NCI-H2196 treated with DMSO at 0.1 percent for 48 hours (cell line): ENCODE results near the gene SSR4.

Experiments used
- DNase-seq: peaks from one replicate; lab custom pipeline; 2025; ENCODE audit not compliant: unreplicated experiment; lab: John Stamatoyannopoulos, UW

SSR4 gene

DNA sequence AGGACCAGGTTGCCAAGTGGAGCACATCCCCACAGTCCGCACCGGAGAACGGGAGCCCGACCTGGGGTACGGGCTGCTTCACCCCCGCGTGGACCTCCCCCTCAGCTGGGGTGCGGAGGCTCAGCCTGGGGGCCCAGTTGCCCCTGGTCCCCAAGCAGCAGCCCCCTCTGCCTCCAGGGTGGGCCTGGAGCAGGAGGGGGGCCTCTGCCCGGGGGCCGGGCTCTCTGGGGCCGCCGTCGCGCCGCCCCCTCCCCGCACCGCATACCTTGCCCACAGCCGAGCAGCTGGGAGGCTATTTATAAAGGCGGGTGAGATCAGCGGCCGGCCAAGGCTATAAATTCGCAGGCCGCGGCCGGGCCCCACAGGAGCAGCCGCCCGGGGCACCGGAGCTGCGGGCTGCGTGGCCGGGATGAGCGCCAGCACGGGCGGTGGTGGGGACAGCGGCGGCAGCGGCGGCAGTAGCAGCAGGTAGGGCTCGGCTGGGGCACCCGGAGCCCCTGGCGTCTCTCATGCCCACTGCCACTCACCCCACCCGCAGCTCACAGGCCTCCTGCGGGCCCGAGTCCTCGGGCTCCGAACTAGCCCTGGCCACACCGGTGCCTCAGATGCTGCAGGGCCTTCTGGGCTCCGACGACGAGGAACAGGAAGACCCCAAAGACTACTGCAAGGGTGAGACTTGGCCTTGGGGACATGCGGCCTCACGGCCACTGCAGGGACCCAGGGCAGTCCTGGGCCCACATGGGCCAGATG, 13.6 kb upstream of the SSR4 start, which contains the start of gene SRPK3:
TSS of gene SRPK3 (plus strand) at position 364 of the 750 bp plus-strand sequence. CDS start at position 410, 46 bp downstream.
- DNase-seq: no peak

DNA sequence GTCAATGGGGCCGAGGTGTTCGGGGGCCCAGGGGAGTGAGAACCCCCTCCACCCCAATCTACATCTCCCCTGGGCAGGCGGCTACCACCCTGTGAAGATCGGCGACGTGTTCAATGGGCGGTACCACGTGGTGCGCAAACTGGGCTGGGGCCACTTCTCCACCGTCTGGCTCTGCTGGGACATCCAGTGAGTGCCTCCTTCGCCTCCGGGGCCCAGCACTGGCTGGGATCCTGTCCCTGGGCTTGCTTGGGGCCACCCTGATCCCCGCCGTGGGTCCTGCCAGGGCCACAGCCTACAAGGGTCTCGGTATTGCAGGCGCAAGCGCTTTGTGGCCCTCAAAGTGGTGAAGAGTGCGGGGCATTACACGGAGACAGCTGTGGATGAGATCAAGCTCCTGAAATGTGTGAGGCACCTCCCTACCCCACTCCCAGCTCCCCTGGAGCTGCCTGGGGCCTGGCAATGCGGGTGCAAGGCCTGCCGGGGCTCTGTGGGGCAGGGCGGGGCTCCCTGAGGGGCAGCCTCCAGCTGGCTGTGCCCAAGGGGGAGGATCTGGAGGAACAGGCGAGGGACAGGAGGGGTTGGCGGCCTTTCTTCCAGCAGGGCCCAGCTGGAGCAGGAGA, 12.9 kb upstream of the SSR4 start:
- DNase-seq: no peak

DNA sequence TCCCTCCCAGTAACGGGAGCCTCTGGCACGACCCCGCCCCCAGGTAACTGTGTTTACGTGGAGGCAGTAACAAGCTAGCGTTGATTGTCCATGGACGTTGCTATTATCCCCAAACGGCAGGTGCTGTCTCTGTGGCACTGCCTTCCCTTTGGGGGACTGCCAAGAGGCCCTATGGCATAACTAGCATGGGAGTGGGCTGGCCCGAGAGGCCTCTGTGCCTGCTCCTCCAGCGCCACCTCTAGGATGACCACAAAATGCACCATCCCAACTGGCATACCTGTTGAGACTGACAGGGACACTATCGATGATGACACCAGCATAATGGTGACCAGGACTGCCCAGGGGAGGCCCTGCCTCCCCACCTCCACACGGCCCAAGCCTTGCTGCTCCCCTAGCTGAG, 12.2 kb upstream of the SSR4 start:
- peak; percentile 65 for DNase-seq

DNA sequence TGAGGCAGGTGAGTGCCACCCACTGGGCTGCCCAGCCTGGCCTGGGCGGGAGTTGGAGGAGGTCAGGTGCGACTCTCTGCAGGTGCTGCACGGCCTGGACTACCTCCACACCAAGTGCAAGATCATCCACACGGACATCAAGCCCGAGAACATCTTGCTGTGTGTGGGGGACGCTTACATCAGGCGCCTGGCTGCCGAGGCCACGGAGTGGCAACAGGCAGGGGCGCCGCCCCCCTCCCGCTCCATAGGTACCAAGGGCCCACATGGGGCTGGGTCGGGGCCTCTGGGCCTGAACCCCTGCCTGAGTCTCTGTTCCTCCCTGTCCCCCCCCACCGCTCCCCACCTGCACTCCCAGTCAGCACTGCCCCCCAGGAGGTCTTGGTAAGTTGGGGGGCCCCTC, 11.6 kb upstream of the SSR4 start:
- no peak for DNase-seq

DNA sequence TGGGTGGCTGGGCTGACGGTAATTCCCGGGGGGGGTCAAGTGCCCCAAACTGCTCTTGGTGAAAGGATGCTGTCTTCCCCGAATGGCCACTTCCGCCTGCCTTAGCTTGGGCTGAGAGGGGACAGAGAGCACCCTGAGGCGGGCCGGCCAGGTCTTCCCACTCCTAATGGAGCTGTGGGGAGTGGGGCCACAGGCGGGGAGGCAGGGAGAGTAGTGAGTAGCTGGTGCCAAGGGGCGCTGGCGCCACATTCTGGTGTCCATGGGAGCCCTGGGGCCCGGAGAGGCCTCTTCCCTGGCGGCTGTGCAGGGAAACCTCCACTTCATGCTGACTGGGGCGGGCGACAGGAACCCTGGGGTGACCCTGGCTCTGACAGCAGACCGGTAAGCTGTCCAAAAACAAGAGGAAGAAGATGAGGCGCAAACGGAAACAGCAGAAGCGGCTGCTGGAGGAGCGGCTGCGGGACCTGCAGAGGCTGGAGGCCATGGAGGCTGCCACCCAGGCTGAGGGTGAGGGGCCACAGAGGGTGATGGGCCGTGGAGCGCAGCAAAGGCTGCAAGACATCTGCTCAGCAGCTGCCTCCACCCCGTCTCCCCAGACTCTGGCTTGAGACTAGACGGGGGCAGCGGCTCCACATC, 11.0 kb upstream of the SSR4 start:
- no peak for DNase-seq

DNA sequence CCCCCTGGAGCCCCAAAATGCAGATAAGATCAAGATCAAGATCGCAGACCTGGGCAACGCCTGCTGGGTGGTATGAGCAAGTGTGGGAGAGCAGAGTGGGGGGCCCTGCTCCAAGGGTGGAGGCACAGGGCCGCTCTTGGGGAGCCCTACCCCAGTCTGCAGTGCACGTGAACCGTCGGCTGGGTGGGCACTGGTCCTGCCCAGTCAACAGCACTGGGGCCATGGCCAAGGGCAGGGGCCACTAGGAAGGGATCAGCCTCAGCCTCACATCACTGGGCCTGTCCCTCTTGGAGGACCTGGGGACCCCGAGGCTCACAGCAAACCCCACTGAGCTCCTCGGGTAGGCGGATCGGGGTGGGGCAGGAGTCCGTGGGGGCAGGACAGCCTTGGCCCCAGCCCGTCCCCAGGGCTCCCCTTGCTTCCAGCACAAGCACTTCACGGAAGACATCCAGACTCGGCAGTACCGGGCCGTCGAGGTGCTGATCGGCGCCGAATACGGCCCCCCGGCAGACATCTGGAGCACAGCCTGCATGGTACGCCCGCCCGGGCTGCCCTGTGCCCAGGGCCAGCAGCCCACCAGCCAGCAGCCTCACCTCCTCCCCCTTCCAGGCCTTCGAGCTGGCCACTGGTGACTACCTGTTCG, 10.0 kb upstream of the SSR4 start:
- DNase-seq: no peak

DNA sequence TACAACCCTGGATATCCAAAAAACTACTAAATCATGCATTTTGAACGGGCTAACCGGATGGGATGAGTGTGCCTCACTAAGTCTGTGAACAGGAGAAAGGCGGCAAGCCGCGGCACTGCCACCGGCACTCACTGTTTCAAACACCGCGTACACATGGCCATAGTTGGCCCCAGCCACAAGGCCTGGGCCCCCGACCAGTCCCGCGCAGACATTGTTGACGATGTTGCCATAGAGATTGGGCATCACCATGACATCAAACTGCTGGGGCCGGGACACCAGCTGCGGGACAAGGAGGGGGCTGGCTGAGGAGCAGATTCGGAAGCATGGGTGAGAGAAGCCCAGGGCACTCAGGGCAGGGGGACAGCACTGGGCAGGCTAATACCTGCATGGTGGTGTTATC, 7.8 kb upstream of the SSR4 start:
- DNase-seq: no peak

DNA sequence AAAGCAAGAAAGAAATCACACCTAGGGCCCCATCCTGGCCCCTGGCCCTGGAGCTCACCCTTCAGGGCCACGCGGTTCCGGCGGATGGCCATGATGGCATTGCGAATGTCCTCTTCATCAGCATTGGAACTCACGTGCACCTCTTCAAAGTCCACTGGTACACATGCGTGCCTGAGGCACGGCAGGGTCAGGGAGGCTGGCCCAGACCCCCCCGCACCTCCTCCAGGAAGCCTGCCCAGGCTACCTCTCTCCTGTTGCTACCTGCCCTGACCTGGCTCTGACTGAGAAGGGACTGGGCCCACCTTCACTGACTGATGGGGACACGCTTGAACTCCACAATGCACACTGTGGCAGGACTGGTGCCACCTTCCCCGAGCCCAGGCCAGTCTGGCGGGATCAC, 4.8 kb upstream of the SSR4 start:
- no peak for DNase-seq

DNA sequence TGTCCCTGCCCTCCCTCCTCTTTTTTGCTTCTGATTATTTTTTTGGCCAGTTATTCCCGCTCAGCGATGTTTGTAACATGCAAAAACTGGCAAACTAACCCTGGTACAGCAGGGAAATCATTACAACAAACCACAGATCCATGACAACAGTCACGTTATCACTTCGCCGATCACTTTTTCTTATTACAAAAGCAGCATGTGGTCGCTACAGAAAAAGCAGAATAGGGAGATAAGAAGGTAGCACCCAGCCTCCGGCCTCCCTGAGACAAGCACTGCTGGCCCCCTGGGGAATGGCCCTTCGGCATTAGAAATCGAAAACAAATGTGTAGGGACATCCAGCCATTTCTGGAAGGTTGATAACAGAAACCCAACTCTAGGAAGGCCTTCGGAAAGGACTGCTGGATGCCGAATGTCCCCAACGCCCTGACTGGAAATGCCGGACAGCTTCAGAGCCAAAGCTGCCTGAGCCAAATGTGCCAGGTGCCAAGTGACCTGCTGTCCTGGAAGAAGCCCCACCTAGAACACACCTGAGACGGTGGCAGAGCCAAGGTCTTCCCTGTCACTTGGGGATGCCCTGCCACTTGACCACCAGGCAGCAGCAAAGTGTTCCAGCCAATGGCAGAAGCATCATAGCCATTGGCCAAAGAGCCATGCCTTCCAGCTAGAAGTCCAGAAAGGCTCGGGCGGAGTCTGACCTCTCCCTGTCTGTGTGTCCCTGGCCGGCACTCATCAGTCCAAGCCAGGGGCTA, 3.2 kb upstream of the SSR4 start:
- no peak for DNase-seq

DNA sequence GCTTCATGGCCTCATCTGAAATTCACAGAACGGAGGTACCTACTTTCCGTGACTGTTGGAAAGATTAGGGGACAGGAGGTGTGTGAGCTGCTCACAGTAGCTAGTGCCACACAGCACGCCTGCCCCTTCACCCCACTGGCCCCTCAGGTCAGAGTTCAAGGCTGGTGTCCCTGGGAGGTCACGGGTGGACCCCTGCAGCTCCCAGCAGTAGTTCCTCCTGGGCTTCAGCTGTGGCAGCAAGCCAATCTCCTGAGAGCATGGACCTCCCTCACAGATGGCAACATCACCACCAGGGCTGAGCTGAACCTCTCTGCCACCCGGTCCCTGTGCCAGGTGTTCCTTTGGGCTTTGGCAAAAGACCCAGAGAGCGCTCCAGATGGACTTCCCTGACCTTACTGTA, 2.1 kb upstream of the SSR4 start:
- DNase-seq: no peak

DNA sequence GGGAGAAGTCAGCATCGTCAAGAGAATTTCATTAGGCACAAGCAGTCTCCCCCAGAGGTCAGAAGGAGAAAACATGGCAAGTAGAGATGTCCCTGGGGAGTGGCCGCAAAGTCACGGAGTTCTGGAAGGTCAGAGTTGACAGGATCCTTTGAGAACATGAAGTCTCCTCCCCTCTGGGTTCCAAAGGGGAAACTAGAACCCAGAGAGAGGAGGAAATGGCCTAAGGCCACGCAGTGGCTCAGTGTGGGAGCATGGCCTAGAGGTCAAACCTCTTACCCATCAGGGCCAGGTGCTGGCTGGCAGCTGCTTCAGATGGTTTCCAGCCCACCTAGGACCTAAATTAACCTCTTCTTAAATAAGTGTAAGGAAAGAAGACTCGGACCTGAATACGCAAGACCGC, 1.2 kb upstream of the SSR4 start:
- DNase-seq: no peak

DNA sequence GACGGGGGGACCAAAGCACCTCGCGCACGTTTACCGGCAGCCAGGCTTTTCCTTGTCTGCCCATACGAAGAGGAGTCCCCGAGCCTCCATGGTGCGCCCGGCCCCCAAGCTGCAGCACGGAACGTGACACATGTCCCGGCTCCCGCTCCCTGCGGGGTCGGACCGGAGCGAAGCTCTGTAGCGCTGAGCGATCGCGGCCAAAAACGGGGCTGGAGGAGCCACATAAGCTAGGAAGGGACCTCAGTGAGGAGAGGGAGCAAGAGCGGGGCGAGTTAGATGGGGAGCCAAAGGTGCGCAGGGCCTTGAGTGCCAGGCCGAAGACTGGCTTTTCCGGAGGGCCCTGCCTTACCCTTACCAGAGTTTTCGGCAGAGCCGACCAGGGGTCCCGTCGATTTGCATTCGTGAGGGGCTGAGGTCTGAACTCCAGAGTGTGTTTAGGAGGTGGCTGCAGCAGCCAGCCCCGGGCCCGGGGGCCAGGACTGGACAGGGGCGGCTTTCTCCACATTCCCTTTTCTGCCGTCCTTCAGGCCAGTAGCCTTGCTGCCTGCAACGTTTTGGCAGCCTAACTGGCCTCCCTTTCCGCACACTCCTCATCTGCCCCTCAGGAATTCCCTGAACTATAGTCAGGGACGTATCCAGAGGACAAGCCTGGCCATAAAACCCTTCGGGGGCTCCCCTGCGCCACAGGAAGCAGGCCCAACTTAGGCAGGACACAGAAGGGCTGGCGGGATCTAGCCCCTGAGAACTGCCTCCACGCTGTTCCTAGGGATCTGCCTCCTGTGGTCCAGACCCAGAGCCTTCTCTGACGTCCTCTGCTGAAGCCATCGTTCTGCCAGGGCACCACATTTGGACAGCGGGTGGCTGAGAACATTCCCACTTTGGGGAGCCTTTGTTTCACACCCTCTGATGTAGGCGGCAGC, 689 bp downstream of the SSR4 start:
- no peak for DNase-seq

DNA sequence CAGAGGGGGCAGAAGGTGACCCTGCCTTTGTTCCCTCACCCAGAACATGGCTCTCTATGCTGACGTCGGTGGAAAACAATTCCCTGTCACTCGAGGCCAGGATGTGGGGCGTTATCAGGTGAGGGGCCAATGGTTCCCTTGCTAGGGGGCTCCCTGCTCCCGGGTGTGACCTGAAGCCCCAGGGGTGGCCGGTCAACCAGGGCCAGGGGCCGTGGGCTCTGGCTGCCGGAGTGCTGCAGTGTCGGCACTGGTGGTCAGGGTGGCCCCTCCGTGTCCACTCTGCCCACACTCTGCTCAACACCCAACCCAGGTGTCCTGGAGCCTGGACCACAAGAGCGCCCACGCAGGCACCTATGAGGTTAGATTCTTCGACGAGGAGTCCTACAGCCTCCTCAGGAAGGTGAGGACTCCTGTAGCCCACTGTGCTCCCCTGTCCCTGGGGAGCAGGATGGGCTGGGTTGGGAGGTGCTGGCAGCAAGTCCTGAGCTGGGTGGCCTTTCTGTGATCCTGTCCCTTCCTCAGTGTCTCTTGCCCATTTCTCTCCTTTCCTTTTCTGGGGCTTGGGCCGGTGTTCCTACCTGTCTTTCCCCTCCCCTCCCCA, 3.0 kb downstream of the SSR4 start:
- no peak for DNase-seq

DNA sequence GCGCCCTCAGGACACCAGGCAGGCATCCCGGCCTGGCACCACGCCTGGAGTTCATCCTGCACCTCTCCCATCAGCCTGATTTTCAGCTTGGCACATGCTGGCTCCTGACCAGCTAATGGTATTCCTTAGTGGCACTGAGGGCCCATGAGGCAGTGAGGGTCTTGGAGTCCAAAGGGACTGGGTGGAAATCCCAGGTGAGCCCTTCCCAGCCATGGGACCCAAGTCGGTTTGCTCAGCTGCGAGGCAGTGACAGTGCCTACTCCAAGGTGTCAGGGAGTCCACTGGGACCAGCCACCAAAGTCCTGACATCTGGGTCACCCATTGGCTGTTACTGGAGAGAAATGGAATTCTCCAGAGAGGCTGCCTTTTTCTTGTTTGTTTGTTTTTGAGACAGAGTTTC, 4.9 kb downstream of the SSR4 start:
- no peak for DNase-seq

DNA sequence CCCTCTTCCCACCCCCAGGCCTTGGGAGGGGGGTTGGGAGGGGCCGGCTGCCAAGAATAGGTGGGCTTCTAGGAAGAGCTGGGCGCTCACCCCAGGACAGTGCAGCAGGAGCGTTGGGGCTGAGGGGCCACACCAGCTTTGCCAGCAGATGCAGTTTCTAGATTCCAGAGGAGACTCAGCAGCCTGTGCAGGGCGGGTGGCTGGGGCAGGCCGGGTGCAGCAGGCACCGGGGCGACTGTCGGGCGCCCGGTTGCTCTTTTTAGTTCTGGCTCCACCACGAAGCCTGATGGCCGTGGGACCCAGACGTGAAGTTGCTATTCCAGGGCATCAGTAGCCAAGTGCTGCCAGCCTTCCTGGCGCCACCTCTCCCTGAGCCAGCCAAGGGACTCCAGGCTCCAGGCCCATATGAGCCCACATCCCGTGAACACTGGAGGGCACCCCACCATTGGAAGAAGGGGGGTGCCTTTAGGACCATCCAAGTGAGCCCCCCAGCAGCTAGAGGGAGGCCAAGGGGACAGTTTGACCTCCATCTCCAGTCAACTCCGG, 5.8 kb downstream of the SSR4 start:
- DNase-seq: no peak

DNA sequence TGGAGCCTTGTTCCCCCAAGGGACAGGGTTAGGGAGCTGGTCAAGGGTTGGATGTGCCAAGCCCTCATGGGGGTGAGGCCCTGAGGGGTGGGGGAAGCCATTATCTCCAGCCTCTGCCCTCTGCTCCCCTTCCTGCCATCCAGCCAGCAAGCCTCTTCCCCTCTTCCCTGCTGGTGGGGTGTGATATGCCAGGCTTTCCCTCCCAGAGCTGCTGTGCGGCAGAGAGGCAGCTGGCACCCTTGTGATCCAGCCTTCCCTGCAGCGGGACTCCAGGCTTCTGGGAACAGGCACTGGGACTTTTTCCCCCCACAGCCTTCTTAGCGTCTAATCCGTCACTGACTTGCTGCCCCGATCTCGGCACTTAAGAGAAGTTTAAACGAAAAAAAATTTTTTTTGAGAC, 6.3 kb downstream of the SSR4 start:
- no peak for DNase-seq

DNA sequence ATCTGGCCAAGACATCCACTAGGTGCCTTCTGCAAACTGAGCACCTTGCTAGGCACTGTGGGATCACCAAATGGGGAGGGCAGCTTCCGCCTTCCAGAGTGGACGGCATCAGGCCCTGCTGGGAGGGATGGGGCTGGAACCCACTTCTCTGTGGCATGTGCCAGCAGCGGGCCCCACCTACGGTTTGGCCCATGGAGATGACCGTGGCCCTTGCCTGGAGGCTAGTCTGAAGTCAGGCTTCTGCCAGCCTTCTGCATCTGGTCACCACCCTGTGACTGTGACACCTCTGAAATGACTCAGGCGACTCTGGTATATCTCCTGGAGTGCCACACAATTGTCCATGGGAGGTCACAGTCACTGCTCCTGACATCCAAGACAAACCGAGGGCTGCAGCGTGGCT, 7.2 kb downstream of the SSR4 start:
- no peak for DNase-seq

DNA sequence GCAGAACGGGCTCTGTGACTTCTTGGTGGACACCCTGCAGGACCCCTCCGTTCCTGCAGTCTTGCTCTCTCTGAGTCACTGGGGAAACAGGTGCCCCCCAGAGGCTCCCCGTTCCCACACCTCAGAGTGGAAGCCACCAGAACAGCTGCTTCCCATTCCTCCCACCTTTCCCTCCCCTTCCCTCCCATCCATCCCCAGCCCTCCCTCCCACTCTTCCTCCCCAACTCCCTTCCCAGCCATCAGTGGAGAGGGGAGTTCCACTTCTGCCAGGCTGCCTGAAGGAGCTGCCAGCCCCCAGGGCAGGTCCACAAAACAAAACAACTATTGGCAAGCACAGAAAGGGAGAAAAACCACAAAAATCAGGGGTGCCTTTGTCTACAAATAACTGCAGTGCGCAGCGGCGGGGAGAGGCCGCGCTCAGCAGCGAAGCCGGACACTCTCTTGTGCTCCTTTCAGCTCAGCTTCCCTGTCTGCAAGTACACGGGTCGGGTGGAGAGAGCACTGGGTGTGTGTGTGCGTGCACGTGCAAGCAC, 8.1 kb downstream of the SSR4 start:
- no peak for DNase-seq
